H9 (cell line): ENCODE data around the gene FLT1. TPM values are rescaled to one million over a fixed set of nuclear protein-coding genes. Genes with fewer than 3 reads are reported as not detected.
A peak's percentile ranks its signal among the peaks of the same experiment; 100 is the strongest.

ENCODE experiments used
- DNase-seq: peaks from one replicate; pipeline ENCODE4 v3.0.0-alpha.2; 2017
- H2AFZ ChIP-seq: one replicate; pipeline ENCODE4 v1.6.1; 2013; ENCODE audit warnings: mild to moderate bottlenecking, low read length, control low read depth, moderate library complexity
- H2AK5ac ChIP-seq: 2 replicates; pipeline ENCODE4 v1.6.1; 2013; ENCODE audit warnings: low read length, control low read depth, mixed read lengths; ENCODE audit not compliant: insufficient read length
- H2BK120ac ChIP-seq: one replicate; pipeline ENCODE4 v1.6.1; 2013; ENCODE audit warnings: low read depth, mild to moderate bottlenecking, low read length, control low read depth, inconsistent platforms; ENCODE audit not compliant: poor library complexity, severe bottlenecking
- H2BK12ac ChIP-seq: 2 replicates; pipeline ENCODE4 v1.6.1; 2013; ENCODE audit warnings: low read length, control low read depth, mixed read lengths, low read depth; ENCODE audit not compliant: insufficient read length
- H2BK15ac ChIP-seq: 2 replicates; pipeline ENCODE4 v1.6.1; 2013; ENCODE audit warnings: low read depth, low read length, control low read depth
- H2BK20ac ChIP-seq: one replicate; pipeline ENCODE4 v1.6.1; 2013; ENCODE audit warnings: low read depth, mild to moderate bottlenecking, low read length, control low read depth, inconsistent platforms; ENCODE audit not compliant: poor library complexity, severe bottlenecking
- H2BK5ac ChIP-seq: 2 replicates; pipeline ENCODE4 v1.6.1; 2013; ENCODE audit warnings: low read length, control low read depth, mixed read lengths; ENCODE audit not compliant: insufficient read length
- H3K14ac ChIP-seq: 2 replicates; pipeline ENCODE4 v1.6.1; 2013; ENCODE audit warnings: low read length, control low read depth; ENCODE audit not compliant: insufficient read depth
- H3K18ac ChIP-seq: 2 replicates; pipeline ENCODE4 v1.6.1; 2013; ENCODE audit warnings: low read depth, mild to moderate bottlenecking, mixed read lengths, low read length, control low read depth; ENCODE audit not compliant: insufficient read length
- H3K23ac ChIP-seq: 2 replicates; pipeline ENCODE4 v1.6.1; 2013; ENCODE audit warnings: low read length, control low read depth, mixed read lengths, low read depth; ENCODE audit not compliant: insufficient read length
- H3K23me2 ChIP-seq: 2 replicates; pipeline ENCODE4 v1.6.1; 2013; ENCODE audit warnings: low read depth, mild to moderate bottlenecking, mixed read lengths, low read length, control low read depth; ENCODE audit not compliant: insufficient read length, poor library complexity, severe bottlenecking
- H3K27ac ChIP-seq: 2 replicates; pipeline ENCODE4 v1.5.1; 2013; ENCODE audit warnings: low read length, control low read depth, mixed read lengths, low read depth; ENCODE audit not compliant: insufficient read length
- H3K27me3 ChIP-seq: 2 replicates; pipeline ENCODE4 v1.6.1; 2013; ENCODE audit warnings: low read length, control low read depth, inconsistent platforms; ENCODE audit not compliant: insufficient read depth
- H3K4ac ChIP-seq: 2 replicates; pipeline ENCODE4 v1.6.1; 2013; ENCODE audit warnings: low read depth, mild to moderate bottlenecking, control low read depth, inconsistent platforms, low read length, moderate library complexity
- H3K4me1 ChIP-seq: 2 replicates; pipeline ENCODE4 v1.6.1; 2013; ENCODE audit warnings: low read length, control low read depth, inconsistent platforms; ENCODE audit not compliant: insufficient read depth
- H3K4me2 ChIP-seq: 2 replicates; pipeline ENCODE4 v1.6.1; 2013; ENCODE audit warnings: low read length, control low read depth, mixed read lengths; ENCODE audit not compliant: insufficient read length, insufficient read depth
- H3K56ac ChIP-seq: 2 replicates; pipeline ENCODE4 v1.6.1; 2013; ENCODE audit warnings: low read depth, mild to moderate bottlenecking, mixed read lengths, low read length, control low read depth; ENCODE audit not compliant: insufficient read length
- H3K79me1 ChIP-seq: 2 replicates; pipeline ENCODE4 v1.6.1; 2013; ENCODE audit warnings: low read depth, mild to moderate bottlenecking, moderate library complexity, low read length, control low read depth, inconsistent platforms; ENCODE audit not compliant: insufficient read depth, poor library complexity, severe bottlenecking
- H3K79me2 ChIP-seq: 2 replicates; pipeline ENCODE4 v1.6.1; 2013; ENCODE audit warnings: low read length, control low read depth, inconsistent platforms; ENCODE audit not compliant: insufficient read depth
- H3K9ac ChIP-seq: 2 replicates; pipeline ENCODE4 v1.6.1; 2013; ENCODE audit warnings: low read length, control low read depth, mixed read lengths; ENCODE audit not compliant: insufficient read length; ENCODE audit errors: extremely low read depth
- H3K9me3 ChIP-seq: one replicate; pipeline ENCODE4 v1.6.1; 2013; ENCODE audit warnings: low read depth, low read length, inconsistent platforms; ENCODE audit not compliant: control insufficient read depth
- H3T11ph ChIP-seq: one replicate; pipeline ENCODE4 v1.6.1; 2013; ENCODE audit warnings: mild to moderate bottlenecking, low read length, control low read depth, inconsistent platforms
- H4K20me1 ChIP-seq: one replicate; pipeline ENCODE4 v1.6.1; 2013; ENCODE audit not compliant: control insufficient read depth, insufficient read length, insufficient read depth
- H4K5ac ChIP-seq: 2 replicates; pipeline ENCODE4 v1.6.1; 2013; ENCODE audit warnings: low read depth, mild to moderate bottlenecking, mixed read lengths, low read length, control low read depth; ENCODE audit not compliant: insufficient read length
- H4K8ac ChIP-seq: replicated peaks from 2 replicates; pipeline ENCODE4 v1.6.1; 2013; ENCODE audit warnings: low read length, control low read depth, mixed read lengths, low read depth; ENCODE audit not compliant: insufficient read length
- H4K91ac ChIP-seq: 2 replicates; pipeline ENCODE4 v1.6.1; 2013; ENCODE audit warnings: low read depth, mild to moderate bottlenecking, moderate library complexity, mixed read lengths, low read length, control low read depth; ENCODE audit not compliant: insufficient read length
- H3K27ac Mint-ChIP-seq, 3 experiments: 2 replicates in 2 of 3; 3 replicates in 1 of 3; pipeline ENCODE4 v1.8.0; 2020 to 2021; ENCODE audit warnings: mixed read lengths in 3 of 3, mild to moderate bottlenecking in 1 of 3, moderate library complexity in 1 of 3
- H3K27me3 Mint-ChIP-seq: 2 replicates; pipeline ENCODE4 v1.8.0; 2021; ENCODE audit warnings: low read depth, mild to moderate bottlenecking, moderate library complexity, mixed read lengths
- H3K36me3 Mint-ChIP-seq, 3 experiments: 2 replicates in 2 of 3; 3 replicates in 1 of 3; pipeline ENCODE4 v1.8.0; 2020 to 2021; ENCODE audit warnings: low read depth in 3 of 3, mixed read lengths in 3 of 3; ENCODE audit not compliant: insufficient read depth in 1 of 3
- H3K4me1 Mint-ChIP-seq, 2 experiments: 2 replicates each; pipeline ENCODE4 v1.8.0; 2020; ENCODE audit warnings: mixed read lengths in 2 of 2
- H3K4me3 Mint-ChIP-seq, 2 experiments: 2 replicates in 1 of 2; 3 replicates in 1 of 2; pipeline ENCODE4 v1.8.0; 2020 to 2021; ENCODE audit warnings: mild to moderate bottlenecking in 2 of 2, mixed read lengths in 2 of 2, moderate library complexity in 1 of 2
- H3K9me3 Mint-ChIP-seq, 2 experiments: 2 replicates in 1 of 2; 3 replicates in 1 of 2; pipeline ENCODE4 v1.8.0; 2020; ENCODE audit warnings: mild to moderate bottlenecking in 2 of 2, mixed read lengths in 2 of 2, moderate library complexity in 1 of 2
- WGBS: extraction: QIAGEN DNeasy Blood & Tissue Kit; methylation state at CpG from one replicate; pipeline ENCODE4 v1.1.7; 2013; ENCODE audit warnings: missing lambda C conversion rate, low lambda C conversion rate, mixed read lengths; ENCODE audit not compliant: insufficient read length; ENCODE audit errors: extremely low coverage; 5-methylcytosine and 5-hydroxymethylcytosine counted together
- total RNA-seq: library from RNA; stranded (reverse); gene quantifications from 2 replicates; pipeline ENCODE4 v1.2.1, GENCODE V29; 2021
- TF ChIP-seq, protein P1 (sequence below): fragments of 200-600 bp; sonication (generic); conservative IDR thresholded peaks from 3 replicates; pipeline ENCODE4 v1.8.0; 2021; ENCODE audit warnings: antibody characterized with exemption, mild to moderate bottlenecking

Gene FLT1
- total RNA-seq, 1 experiment from 2014 or later, result 84.1 TPM

DNA sequence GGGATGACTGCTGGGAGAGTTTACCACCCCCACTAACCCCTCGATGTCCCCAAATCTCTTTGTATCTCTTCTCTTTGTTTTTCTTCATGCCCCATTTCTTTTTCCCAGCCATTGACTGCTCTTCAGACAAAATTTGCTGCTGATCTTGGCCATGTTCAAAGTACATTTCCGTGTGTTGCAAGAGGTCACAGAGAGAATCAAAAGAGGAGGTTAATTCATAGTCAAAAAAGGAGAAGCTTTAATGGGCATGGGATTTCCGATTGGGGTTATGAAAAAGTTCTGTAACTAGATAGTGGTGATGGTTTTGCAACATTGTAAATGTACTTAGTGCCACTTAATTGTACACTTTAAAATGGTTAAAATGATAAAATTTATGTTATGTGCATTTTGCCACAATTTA, 121.1 kb downstream of the FLT1 start:
- Histone ChIP-seq H4K91ac (no peak overlapping the region), H2BK5ac (no peak overlapping the region), H2AFZ (no peak overlapping the region), H3K23ac (no peak overlapping the region), H3K56ac (no peak overlapping the region), H2AK5ac (no peak overlapping the region), H2BK12ac (no peak overlapping the region), H3K79me2 (no peaks in the 10 kb centered on the region), H4K8ac (no peak overlapping the region), H3K27me3 (no peaks in the 10 kb centered on the region), H2BK20ac (no peak overlapping the region), H3K9me3 (no peaks in the 10 kb centered on the region), H3K4me1 (0 out of 2 replicates have a peak, but pooled peaks cover 4% of the 10 kb centered on the region), H3K14ac (no peak overlapping the region), H3K23me2 (no peaks in the 10 kb centered on the region), H4K20me1 (no peaks in the 10 kb centered on the region), H3K27ac (no peak overlapping the region), H3K9ac (no peak overlapping the region), H4K5ac (no peak overlapping the region), H3K79me1 (no peaks in the 10 kb centered on the region), H3T11ph (no peak overlapping the region), H3K4ac (no peak overlapping the region), H2BK15ac (no peak overlapping the region), H2BK120ac (no peak overlapping the region), H3K4me2 (no peak overlapping the region), H3K18ac (no peak overlapping the region)
- Mint-ChIP-seq H3K27ac (peak overlapping the region in 2 of 3 experiments; percentile 0 to 40; a peak in 1 of 7 replicates), H3K9me3 (no peaks in the 10 kb centered on the region), H3K36me3 (peaks cover 0 to 39% (median 14%) of the 10 kb centered on the region in 3 experiments; a peak in 6 of 7 replicates), H3K27me3 (no peaks in the 10 kb centered on the region), H3K4me3 (no peak overlapping the region), H3K4me1 (peaks cover 19 to 20% of the 10 kb centered on the region in 2 experiments)
- no peak for DNase-seq
- no CpG with 5 or more reads among the region's 3 CpGs for WGBS
- TF ChIP-seq, protein P1, sequence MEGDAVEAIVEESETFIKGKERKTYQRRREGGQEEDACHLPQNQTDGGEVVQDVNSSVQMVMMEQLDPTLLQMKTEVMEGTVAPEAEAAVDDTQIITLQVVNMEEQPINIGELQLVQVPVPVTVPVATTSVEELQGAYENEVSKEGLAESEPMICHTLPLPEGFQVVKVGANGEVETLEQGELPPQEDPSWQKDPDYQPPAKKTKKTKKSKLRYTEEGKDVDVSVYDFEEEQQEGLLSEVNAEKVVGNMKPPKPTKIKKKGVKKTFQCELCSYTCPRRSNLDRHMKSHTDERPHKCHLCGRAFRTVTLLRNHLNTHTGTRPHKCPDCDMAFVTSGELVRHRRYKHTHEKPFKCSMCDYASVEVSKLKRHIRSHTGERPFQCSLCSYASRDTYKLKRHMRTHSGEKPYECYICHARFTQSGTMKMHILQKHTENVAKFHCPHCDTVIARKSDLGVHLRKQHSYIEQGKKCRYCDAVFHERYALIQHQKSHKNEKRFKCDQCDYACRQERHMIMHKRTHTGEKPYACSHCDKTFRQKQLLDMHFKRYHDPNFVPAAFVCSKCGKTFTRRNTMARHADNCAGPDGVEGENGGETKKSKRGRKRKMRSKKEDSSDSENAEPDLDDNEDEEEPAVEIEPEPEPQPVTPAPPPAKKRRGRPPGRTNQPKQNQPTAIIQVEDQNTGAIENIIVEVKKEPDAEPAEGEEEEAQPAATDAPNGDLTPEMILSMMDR, result no peak
